Lung (tissue), 12 donors: Measurements from ENCODE around the gene MAN2A1. TPM values are rescaled to one million over a fixed set of nuclear protein-coding genes. Genes with fewer than 3 reads are reported as not detected.

Experiments used
- ATAC-seq: fragments of 200-7000 bp; cut with Tn5 transposase; one replicate; pipeline ENCODE4 v1.9.1; 2020; ENCODE audit warnings: moderate number of reproducible peaks; ENCODE audit not compliant: insufficient read depth, low FRiP score
- DNase-seq, 3 donors: peaks; one replicate each; pipeline ENCODE4 v3.0.0-alpha.2; 2013 to 2017
- H3K27ac ChIP-seq, 2 donors: one replicate each; pipeline ENCODE4 v1.5.1; 2013; ENCODE audit warnings: mild to moderate bottlenecking in 2 of 2, moderate library complexity in 2 of 2, control low read depth in 1 of 2, inconsistent platforms in 1 of 2, low read depth in 1 of 2, low read length in 1 of 2
- H3K27me3 ChIP-seq, 3 donors: one replicate each; pipeline ENCODE4 v1.5.1; 2013; ENCODE audit warnings: low read length in 2 of 3; ENCODE audit not compliant: control insufficient read depth in 3 of 3, insufficient read depth in 3 of 3
- H3K36me3 ChIP-seq, 4 donors: one replicate each; pipeline ENCODE4 v1.5.1; 2013; ENCODE audit warnings: low read length in 4 of 4, mild to moderate bottlenecking in 1 of 4, moderate library complexity in 1 of 4; ENCODE audit not compliant: control insufficient read depth in 4 of 4, insufficient read depth in 4 of 4
- H3K4me1 ChIP-seq, 5 donors: one replicate each; pipeline ENCODE4 v1.5.1; 2013; ENCODE audit warnings: low read length in 5 of 5, mild to moderate bottlenecking in 2 of 5, moderate library complexity in 1 of 5; ENCODE audit not compliant: control insufficient read depth in 5 of 5, insufficient read depth in 5 of 5
- H3K4me3 ChIP-seq: one replicate; pipeline ENCODE4 v1.5.1; 2013; ENCODE audit warnings: mild to moderate bottlenecking, control low read depth, moderate library complexity
- H3K9ac ChIP-seq, 2 donors: one replicate each; pipeline ENCODE4 v1.5.1; 2013; ENCODE audit warnings: low read length in 2 of 2, control low read depth in 1 of 2; ENCODE audit not compliant: insufficient read depth in 1 of 2
- H3K9me3 ChIP-seq, 4 donors: one replicate each; pipeline ENCODE4 v1.5.1; 2013; ENCODE audit warnings: low read length in 3 of 4, mild to moderate bottlenecking in 1 of 4, moderate library complexity in 1 of 4; ENCODE audit not compliant: control insufficient read depth in 4 of 4, insufficient read depth in 3 of 4
- CTCF ChIP-seq: IDR thresholded peaks from 2 replicates; pipeline ENCODE4 v1.5.1; 2012; ENCODE audit warnings: mild to moderate bottlenecking; ENCODE audit errors: control extremely low read depth, extremely low read depth
- WGBS, 2 donors: extraction: QIAGEN DNeasy Blood & Tissue Kit; methylation state at CpG; one replicate each; pipeline ENCODE4 v1.1.7; 2013; 5-methylcytosine and 5-hydroxymethylcytosine counted together
- polyA plus RNA-seq, 2 donors: library from polyadenylated mRNA; stranded (reverse); fragments of 200-250 nt; gene quantifications; one replicate each; pipeline ENCODE4 v1.2.1, GENCODE V29; 2013
- total RNA-seq, 2 donors: library from RNA; depleted of rRNA in 1 of 2; stranded (reverse); fragments of >200 nt in 1 of 2; gene quantifications; one replicate each; pipeline ENCODE4 v1.2.1, GENCODE V29; 2014 to 2021
- donor health status: control.
- donor health status: control.
- donor health status: Bipolar disorder and iron deficiency.
- donor health status: healthy.
- donor health status: DM: yes; HTN: yes; CAD: no.

MAN2A1 gene
- total and polyA plus RNA-seq, 4 donors: 7.8 to 65.1 (median 25.3) TPM

GRCh38 chr5:109880907-109881685 is 191.4 kb downstream of the MAN2A1 start:
- no peaks in the 10 kb centered on the region for H3K36me3 ChIP-seq
- no peak overlapping the region for H3K9ac ChIP-seq
- no peak for TF ChIP-seq CTCF
- H3K27ac ChIP-seq: no peak overlapping the region
- WGBS, 2 donors: 71 to 73% methylated on average over 6 of the region's 6 CpGs
- H3K4me3 ChIP-seq: no peak overlapping the region
- H3K9me3 ChIP-seq: no peaks in the 10 kb centered on the region
- DNase-seq (peak in 2 of 3 donors; percentile 23 to 28), ATAC-seq (no peak)
- no peaks in the 10 kb centered on the region for H3K27me3 ChIP-seq
- no peaks in the 10 kb centered on the region for H3K4me1 ChIP-seq

GRCh38 chr5:109882546-109882945 is 192.8 kb downstream of the MAN2A1 start:
- H3K27ac ChIP-seq: no peak overlapping the region
- no peaks in the 10 kb centered on the region for H3K36me3 ChIP-seq
- TF ChIP-seq CTCF: no peak
- H3K4me3 ChIP-seq: no peak overlapping the region
- H3K9me3 ChIP-seq: no peaks in the 10 kb centered on the region
- H3K4me1 ChIP-seq: no peaks in the 10 kb centered on the region
- no peak for ATAC-seq
- H3K27me3 ChIP-seq: no peaks in the 10 kb centered on the region
- no peak for DNase-seq
- no peak overlapping the region for H3K9ac ChIP-seq

GRCh38 chr5:109884676-109885075 is 194.9 kb downstream of the MAN2A1 start:
- H3K27me3 ChIP-seq: no peaks in the 10 kb centered on the region
- DNase-seq (no peak), ATAC-seq (no peak)
- no peak overlapping the region for H3K27ac ChIP-seq
- H3K36me3 ChIP-seq: no peaks in the 10 kb centered on the region
- 95 to 97% methylated on average over 19 to 20 of the region's 20 CpGs for WGBS, 2 donors
- H3K4me3 ChIP-seq: no peak overlapping the region
- no peak overlapping the region for H3K9ac ChIP-seq
- no peaks in the 10 kb centered on the region for H3K9me3 ChIP-seq
- TF ChIP-seq CTCF: no peak
- no peaks in the 10 kb centered on the region for H3K4me1 ChIP-seq

GRCh38 chr5:109885205-109885604 is 195.5 kb downstream of the MAN2A1 start:
- Histone ChIP-seq H3K36me3 (no peaks in the 10 kb centered on the region), H3K4me1 (no peaks in the 10 kb centered on the region), H3K27ac (no peak overlapping the region), H3K4me3 (no peak overlapping the region), H3K9me3 (no peaks in the 10 kb centered on the region), H3K9ac (no peak overlapping the region), H3K27me3 (no peaks in the 10 kb centered on the region)
- 90 to 92% methylated on average over 28 of the region's 28 CpGs for WGBS, 2 donors
- TF ChIP-seq CTCF: no peak
- ATAC-seq: no peak
- no peak for DNase-seq
